K562 (cell line): Measurements from ENCODE around the gene DPEP3. TPM values are rescaled to one million over a fixed set of nuclear protein-coding genes. Genes with fewer than 3 reads are reported as not detected.
A peak's percentile ranks its signal among the peaks of the same experiment; 100 is the strongest.

Experiments
- ATF7 ChIP-seq: fragments of 450-650 bp; IDR thresholded peaks from 2 replicates; pipeline ENCODE4 v1.7.1; 2014; ENCODE audit warnings: mild to moderate bottlenecking, moderate library complexity
- CREBBP ChIP-seq: IDR thresholded peaks from one replicate; pipeline ENCODE4 v1.6.1; 2012; ENCODE audit warnings: low read depth, mild to moderate bottlenecking, control low read depth, inconsistent platforms, low read length
- E2F4 ChIP-seq: sonication (generic); formaldehyde crosslinking; IDR thresholded peaks from 2 replicates; pipeline ENCODE4 v1.8.0; 2022; ENCODE audit warnings: mild to moderate bottlenecking, low read depth, missing genetic modification reagents
- KDM1A ChIP-seq, 2 experiments: fragments of 450-650 bp; IDR thresholded peaks; 2 replicates each; pipeline ENCODE4 v1.6.1; 2016; ENCODE audit warnings: mild to moderate bottlenecking in 2 of 2
- MCM5 ChIP-seq: fragments of 450-650 bp; IDR thresholded peaks from 2 replicates; pipeline ENCODE4 v1.6.1; 2016; ENCODE audit warnings: low read depth
- MNT ChIP-seq, 2 experiments: fragments of 450-650 bp; conservative IDR thresholded peaks; 2 replicates each; pipeline ENCODE4 v1.6.1; 2017; ENCODE audit warnings: mild to moderate bottlenecking in 2 of 2, moderate library complexity in 2 of 2
- MYC ChIP-seq, 2 experiments: fragments of 250-450 bp in 1 of 2; sonication (Bioruptor Pico) in 1 of 2; IDR thresholded peaks; 2 replicates each; pipeline versions ENCODE4 v1.5.1 to v1.6.1; 2012 to 2021; ENCODE audit warnings: low read depth in 2 of 2, borderline replicate concordance in 1 of 2, improper control_type of control experiment in 1 of 2, low read length in 1 of 2, mild to moderate bottlenecking in 1 of 2, moderate library complexity in 1 of 2
- PML ChIP-seq: IDR thresholded peaks from 2 replicates; pipeline ENCODE4 v1.6.1; 2012; ENCODE audit warnings: low read length, inconsistent platforms
- PTTG1 ChIP-seq: fragments of 450-650 bp; IDR thresholded peaks from 2 replicates; pipeline ENCODE4 v1.6.1; 2016; ENCODE audit warnings: low read depth, mild to moderate bottlenecking, missing genetic modification characterization, missing compliant biosample characterization
- SMAD1 ChIP-seq: fragments of 150-350 bp; IDR thresholded peaks from 2 replicates; pipeline ENCODE4 v1.6.1; 2014; ENCODE audit warnings: low read length, low read depth; ENCODE audit not compliant: partially characterized antibody
- TFAP4 ChIP-seq: sonication (generic); formaldehyde crosslinking; IDR thresholded peaks from 2 replicates; pipeline ENCODE4 v1.8.0; 2022; ENCODE audit warnings: missing genetic modification reagents, mild to moderate bottlenecking, moderate library complexity, borderline replicate concordance
- UBTF ChIP-seq, 2 experiments: IDR thresholded peaks; 2 replicates each; pipeline ENCODE4 v1.6.1; 2012; ENCODE audit warnings: improper control_type of control experiment in 2 of 2, low read depth in 2 of 2, low read length in 2 of 2, borderline replicate concordance in 1 of 2
- VEZF1 ChIP-seq: fragments of 200-800 bp; sonication (Bioruptor generic); IDR thresholded peaks from 2 replicates; pipeline ENCODE4 v1.6.1; 2017; ENCODE audit warnings: missing genetic modification characterization, missing compliant biosample characterization
- ZBTB2 ChIP-seq: fragments of 450-650 bp; IDR thresholded peaks from 2 replicates; pipeline ENCODE4 v1.6.1; 2016; ENCODE audit warnings: antibody characterized with exemption
- ZNF347 ChIP-seq: fragments of 450-650 bp; formaldehyde crosslinking; IDR thresholded peaks from 2 replicates; pipeline ENCODE4 v1.4.0; 2020; ENCODE audit warnings: low read depth, mild to moderate bottlenecking, moderate library complexity
- polyA plus RNA-seq, 8 experiments: library from polyadenylated mRNA; depleted of rRNA in 4 of 8; stranded (reverse) in 5 of 8; unstranded in 3 of 8; fragments of >200 nt; fragmentation: Nextera tagmentation in 2 of 8; fragmentation: Illumina TruSeq in 1 of 8; extraction: Ambion mirVana in 2 of 8; extraction: Trizol in 1 of 8; gene quantifications; 2 replicates each; pipeline versions ENCODE4 v1.2.1 to v1.2.3, GENCODE V29; 2011 to 2014; ENCODE audit warnings: inconsistent platforms in 1 of 8, missing spikeins in 1 of 8
- total RNA-seq, 7 experiments: library from RNA; depleted of rRNA in 6 of 7; stranded (reverse); fragments of >200 nt in 6 of 7; fragmentation: Illumina TruSeq in 2 of 7; extraction: Trizol in 2 of 7; gene quantifications; 2 replicates each; pipeline versions ENCODE4 v1.2.1 to v1.2.3, GENCODE V29; 2011 to 2021; ENCODE audit warnings: low replicate concordance in 1 of 7

DPEP3 gene
- total and polyA plus RNA-seq, 9 of the 15 experiments (the other 6 are each of a cell fraction or from before 2014, with no cell fraction given), result not detected

GRCh38 chr16:67993207-67994039, 13.1 kb upstream of the DPEP3 start (continued):
- peak; percentile 89; the same call in 1 of the 2 replicates for TF ChIP-seq TFAP4 (CRISPR knock-in tag)
- no peak for TF ChIP-seq CREBBP
- TF ChIP-seq UBTF (IDR thresholded peaks at IDR 0.05; ENCODE audit: borderline replicate concordance in 1 of 2, low read depth in 2 of 2, low read length in 2 of 2), result no peak
- peak; percentile 75 for TF ChIP-seq VEZF1 (CRISPR knock-in tag)
- peak; percentile 77 for TF ChIP-seq E2F4 (CRISPR knock-in tag)
- TF ChIP-seq MYC (IDR thresholded peaks at IDR 0.05; ENCODE audit: low read depth, low read length), result peak; percentile 88
- TF ChIP-seq MYC (CRISPR knock-in tag; IDR thresholded peaks at IDR 0.05; ENCODE audit: borderline replicate concordance, low read depth), result peak; percentile 76; the same call in 1 of the 2 replicates
- TF ChIP-seq ATF7, result peak; percentile 90
- TF ChIP-seq PML, result peak; percentile 37; the same call in 1 of the 2 replicates
- TF ChIP-seq ZNF347 (CRISPR knock-in tag), result no peak
- no peak for TF ChIP-seq SMAD1
- TF ChIP-seq MNT (conservative IDR thresholded peaks at IDR 0.05), result peak; percentile 93 to 95
- TF ChIP-seq KDM1A (IDR thresholded peaks at IDR 0.05), result peak in 1 of 2 experiments; percentile 57; a peak in 1 of 4 replicates
- peak; percentile 66; the same call in 1 of the 2 replicates for TF ChIP-seq ZBTB2
- no peak for TF ChIP-seq PTTG1 (tag)
- no peak for TF ChIP-seq MCM5
